ENCODE results near the gene KANSL1. TPM values are rescaled to one million over a fixed set of nuclear protein-coding genes. Genes with fewer than 3 reads are reported as not detected.

KANSL1 gene
- total RNA-seq, 2 donors from 2014 or later, result 68.2 to 190 TPM

DNA sequence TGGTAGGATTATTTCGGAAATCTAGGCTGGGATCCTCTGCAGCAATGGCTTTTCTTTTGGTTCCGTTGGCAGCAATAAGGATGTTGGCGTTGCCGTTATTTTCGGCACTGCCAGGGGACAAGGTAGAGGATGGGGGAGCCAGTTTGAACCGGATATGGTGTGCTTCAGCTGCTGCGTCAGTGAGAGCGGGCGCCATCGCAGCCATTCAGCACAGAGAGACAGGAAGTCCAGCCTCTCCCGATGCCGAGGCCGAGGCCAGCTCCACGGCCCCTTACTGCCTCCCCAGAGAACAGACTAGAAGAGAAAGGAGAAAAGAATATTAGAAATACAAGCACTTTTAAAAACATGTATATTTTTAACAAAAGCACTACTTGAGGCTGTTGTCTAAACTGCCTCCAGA is 21.3 kb downstream of the KANSL1 start:
- Histone ChIP-seq H3K27me3 (no peaks in the 10 kb centered on the region), H3K4me1 (peaks cover 65% of the 10 kb centered on the region), H3K9me3 (no peaks in the 10 kb centered on the region), H3K4me3 (no peak overlapping the region), H3K27ac (no peak overlapping the region), H3K36me3 (replicated peaks in 1 of 2; ENCODE audit: insufficient read depth in 1 of 2, low read depth in 2 of 2) (peaks cover 0 to 17% of the 10 kb centered on the region in 2 donors)
- no peak for TF ChIP-seq POLR2A (IDR thresholded peaks at IDR 0.05)
- TF ChIP-seq, protein P1, sequence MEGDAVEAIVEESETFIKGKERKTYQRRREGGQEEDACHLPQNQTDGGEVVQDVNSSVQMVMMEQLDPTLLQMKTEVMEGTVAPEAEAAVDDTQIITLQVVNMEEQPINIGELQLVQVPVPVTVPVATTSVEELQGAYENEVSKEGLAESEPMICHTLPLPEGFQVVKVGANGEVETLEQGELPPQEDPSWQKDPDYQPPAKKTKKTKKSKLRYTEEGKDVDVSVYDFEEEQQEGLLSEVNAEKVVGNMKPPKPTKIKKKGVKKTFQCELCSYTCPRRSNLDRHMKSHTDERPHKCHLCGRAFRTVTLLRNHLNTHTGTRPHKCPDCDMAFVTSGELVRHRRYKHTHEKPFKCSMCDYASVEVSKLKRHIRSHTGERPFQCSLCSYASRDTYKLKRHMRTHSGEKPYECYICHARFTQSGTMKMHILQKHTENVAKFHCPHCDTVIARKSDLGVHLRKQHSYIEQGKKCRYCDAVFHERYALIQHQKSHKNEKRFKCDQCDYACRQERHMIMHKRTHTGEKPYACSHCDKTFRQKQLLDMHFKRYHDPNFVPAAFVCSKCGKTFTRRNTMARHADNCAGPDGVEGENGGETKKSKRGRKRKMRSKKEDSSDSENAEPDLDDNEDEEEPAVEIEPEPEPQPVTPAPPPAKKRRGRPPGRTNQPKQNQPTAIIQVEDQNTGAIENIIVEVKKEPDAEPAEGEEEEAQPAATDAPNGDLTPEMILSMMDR (IDR thresholded peaks at IDR 0.05), result no peak
- DNase-seq, result no peak
- intact Hi-C loops (cut with DNase I), result no loop called here
- WGBS, 2 donors, result 89 to 91% methylated on average over 14 of the region's 14 CpGs
- ATAC-seq, result no peak

DNA sequence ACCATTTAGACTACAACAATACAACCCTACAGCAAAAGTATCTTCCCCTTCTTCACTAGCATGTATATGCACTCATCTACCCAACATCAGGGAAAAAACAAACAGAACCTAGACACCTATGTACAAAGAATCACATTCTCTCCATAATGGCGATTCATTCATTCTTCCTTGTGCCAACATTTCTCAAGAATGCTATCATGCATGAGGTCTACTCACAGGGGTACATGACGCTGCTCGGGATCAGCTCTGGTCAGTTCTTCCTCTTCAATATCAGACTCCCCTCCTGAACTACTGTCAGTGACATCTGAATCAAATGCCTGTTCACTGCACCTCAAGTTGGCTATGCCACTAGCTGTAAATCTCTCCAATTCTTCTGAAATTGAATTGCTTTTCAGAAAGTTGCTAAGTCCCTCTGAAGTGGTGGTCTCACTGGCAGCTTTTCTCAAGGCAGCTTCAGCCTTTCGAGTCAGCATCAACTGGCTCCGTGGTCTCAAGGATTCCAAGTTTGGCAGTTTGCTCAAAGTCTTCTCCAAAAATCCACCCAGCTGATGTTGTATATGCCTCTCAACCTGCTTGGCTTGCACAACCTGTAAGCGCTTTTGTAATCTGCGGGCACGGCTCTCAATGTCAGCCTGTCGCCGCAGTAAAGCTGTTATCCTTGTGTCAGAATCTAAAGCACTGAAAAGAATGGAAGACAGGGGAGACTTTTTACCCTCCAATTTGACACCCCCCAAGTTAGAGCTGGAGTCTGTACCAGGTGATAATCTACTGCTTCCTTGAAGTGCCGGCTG is 22.4 kb downstream of the KANSL1 start:
- Histone ChIP-seq H3K9me3 (no peaks in the 10 kb centered on the region), H3K27ac (no peak overlapping the region), H3K4me1 (peaks cover 64% of the 10 kb centered on the region), H3K36me3 (replicated peaks in 1 of 2; ENCODE audit: insufficient read depth in 1 of 2, low read depth in 2 of 2) (peaks cover 0 to 17% of the 10 kb centered on the region in 2 donors), H3K27me3 (no peaks in the 10 kb centered on the region), H3K4me3 (no peak overlapping the region)
- DNase-seq (no peak), ATAC-seq (no peak)
- intact Hi-C loops (cut with DNase I), result no loop called here
- 77% methylated on average over 11 of the region's 11 CpGs for WGBS, 2 donors
- TF ChIP-seq, protein P1 (IDR thresholded peaks at IDR 0.05), result no peak
- no peak for TF ChIP-seq POLR2A (IDR thresholded peaks at IDR 0.05)

DNA sequence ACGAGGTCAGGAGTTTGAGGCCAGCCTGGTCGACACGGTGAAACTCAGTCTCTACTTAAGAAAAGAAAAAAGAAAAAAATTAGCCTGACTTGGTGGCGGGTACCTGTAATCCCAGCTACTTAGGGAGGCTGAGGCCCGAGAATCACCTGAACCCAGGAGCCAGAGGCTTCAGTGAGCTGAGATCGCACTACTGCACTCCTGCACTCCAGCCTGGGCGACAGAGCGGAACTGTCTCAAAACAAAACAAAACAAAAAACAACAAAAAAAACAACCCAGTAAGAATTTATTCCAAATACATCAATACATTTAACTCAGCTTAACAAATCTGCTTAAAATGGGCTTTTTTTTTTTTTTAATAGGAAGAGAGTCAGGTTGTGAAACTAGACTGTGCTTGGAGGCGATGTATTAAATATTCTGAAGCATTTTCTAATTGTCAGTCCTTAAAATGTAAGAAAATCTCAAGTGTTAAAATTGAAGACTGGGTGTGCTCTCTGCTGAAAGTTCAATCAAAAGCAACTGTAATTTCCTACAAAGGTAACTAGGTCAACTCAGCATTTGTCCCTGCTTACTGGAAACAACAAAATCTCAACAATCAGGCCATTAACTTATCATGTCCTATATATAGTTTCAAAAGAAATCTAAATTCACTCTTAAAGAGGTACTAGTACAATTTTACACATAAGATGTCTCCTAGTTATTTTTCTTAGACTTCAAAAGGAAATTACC is 23.2 kb downstream of the KANSL1 start:
- intact Hi-C loops (cut with DNase I), result no loop called here
- no peaks in the 10 kb centered on the region for H3K27me3 ChIP-seq
- DNase-seq, result no peak
- peaks cover 66% of the 10 kb centered on the region for H3K4me1 ChIP-seq
- H3K4me3 ChIP-seq, result no peak overlapping the region
- TF ChIP-seq, protein P1 (IDR thresholded peaks at IDR 0.05), result no peak
- no peak for TF ChIP-seq POLR2A (IDR thresholded peaks at IDR 0.05)
- H3K27ac ChIP-seq, result no peak overlapping the region
- H3K36me3 ChIP-seq (replicated peaks in 1 of 2; ENCODE audit: insufficient read depth in 1 of 2, low read depth in 2 of 2), result peaks cover 0 to 17% of the 10 kb centered on the region in 2 donors
- 85 to 92% methylated on average over 9 of the region's 9 CpGs for WGBS, 2 donors
- no peak for ATAC-seq
- H3K9me3 ChIP-seq, result no peaks in the 10 kb centered on the region

DNA sequence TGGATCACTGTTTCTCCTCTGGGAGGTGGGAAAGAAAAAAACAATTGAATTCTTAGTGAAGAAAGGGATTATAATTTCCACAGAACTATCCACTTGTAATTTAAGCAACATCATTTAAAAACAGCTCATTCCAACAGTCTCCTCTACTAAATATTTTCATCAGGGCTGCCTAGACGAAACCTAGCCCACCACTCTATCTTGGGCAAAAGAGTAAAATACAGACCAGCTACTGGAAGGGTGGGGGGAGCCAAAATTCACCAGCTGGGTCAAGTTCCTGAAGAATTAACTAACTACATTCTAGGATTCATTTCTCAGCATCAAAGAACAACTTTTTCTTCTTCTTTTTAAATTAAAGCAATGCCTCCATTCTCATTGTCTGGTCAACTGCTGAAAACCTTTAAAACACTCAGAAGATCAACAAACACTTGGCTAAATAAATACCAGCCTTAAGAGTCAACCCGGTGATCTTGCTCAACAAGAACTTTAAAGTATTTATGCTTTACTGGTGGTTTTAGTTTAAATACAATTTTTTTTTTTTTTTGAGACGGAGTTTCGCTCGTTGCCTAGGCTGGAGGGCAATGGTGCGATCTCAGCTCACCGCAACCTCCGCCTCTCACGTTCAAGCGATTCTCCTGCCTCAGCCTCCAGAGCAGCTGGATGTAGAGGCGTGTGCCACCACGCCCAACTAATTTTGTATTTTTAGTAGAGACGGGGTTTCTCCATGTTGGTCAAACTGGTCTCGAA is 25.2 kb downstream of the KANSL1 start:
- 85 to 86% methylated on average over 14 of the region's 14 CpGs for WGBS, 2 donors
- Histone ChIP-seq H3K27ac (no peak overlapping the region), H3K4me3 (no peak overlapping the region), H3K9me3 (no peaks in the 10 kb centered on the region), H3K27me3 (no peaks in the 10 kb centered on the region), H3K36me3 (replicated peaks in 1 of 2; ENCODE audit: insufficient read depth in 1 of 2, low read depth in 2 of 2) (peaks cover 0 to 17% of the 10 kb centered on the region in 2 donors), H3K4me1 (peaks cover 68% of the 10 kb centered on the region)
- intact Hi-C loops (cut with DNase I), result no loop called here
- TF ChIP-seq POLR2A (IDR thresholded peaks at IDR 0.05), result no peak
- TF ChIP-seq, protein P1 (IDR thresholded peaks at IDR 0.05), result no peak
- ATAC-seq (no peak), DNase-seq (no peak)
